ENCODE results near the gene DAZL. TPM values are rescaled to one million over a fixed set of nuclear protein-coding genes. Genes with fewer than 3 reads are reported as not detected.

Gene DAZL
- total and polyA plus RNA-seq, 8 donors: 0.18 to 0.62 (median 0.31) TPM; not detected in 5

GRCh38 chr3:16587047-16587680 is 18.1 kb downstream of the DAZL start:
- intact Hi-C loops (cut with DNase I; ENCODE audit: low total_unique reads): no loop called here
- no peak for DNase-seq

GRCh38 chr3:16584880-16585279 is 20.3 kb downstream of the DAZL start:
- no peak overlapping the region for H3K4me3 ChIP-seq
- no peaks in the 10 kb centered on the region for H3K9me3 ChIP-seq
- intact Hi-C loops (cut with DNase I; ENCODE audit: low total_unique reads): no loop called here
- no peaks in the 10 kb centered on the region for H3K27me3 ChIP-seq
- no peaks in the 10 kb centered on the region for H3K4me1 ChIP-seq
- H3K36me3 ChIP-seq: no peaks in the 10 kb centered on the region
- H3K27ac ChIP-seq: no peak overlapping the region
- WGBS, 5 donors: 62 to 88% (median 81%) methylated on average over 2 of the region's 2 CpGs
- no peak for TF ChIP-seq POLR2AphosphoS5 (IDR thresholded peaks at IDR 0.05)
- TF ChIP-seq POLR2A (IDR thresholded peaks at IDR 0.05): no peak
- TF ChIP-seq EP300 (IDR thresholded peaks at IDR 0.05): no peak
- no peak for TF ChIP-seq CTCF (IDR thresholded peaks at IDR 0.05)
- no peak for DNase-seq

More at GRCh38 chr3:16587047-16587680, 18.1 kb downstream of the DAZL start:
- 76 to 92% (median 81%) methylated on average over 3 of the region's 3 CpGs for WGBS, 5 donors
- TF ChIP-seq POLR2AphosphoS5 (IDR thresholded peaks at IDR 0.05) (no peak), CTCF (IDR thresholded peaks at IDR 0.05) (no peak), EP300 (IDR thresholded peaks at IDR 0.05) (no peak), POLR2A (IDR thresholded peaks at IDR 0.05) (no peak)
- no peak overlapping the region for H3K27ac ChIP-seq
- H3K9me3 ChIP-seq: no peaks in the 10 kb centered on the region
- no peaks in the 10 kb centered on the region for H3K4me1 ChIP-seq
- no peak overlapping the region for H3K4me3 ChIP-seq
- no peaks in the 10 kb centered on the region for H3K27me3 ChIP-seq
- no peaks in the 10 kb centered on the region for H3K36me3 ChIP-seq

- Histone ChIP-seq H3K9me3 (no peaks in the 10 kb centered on the region), H3K36me3 (no peaks in the 10 kb centered on the region), H3K27ac (no peak overlapping the region), H3K27me3 (no peaks in the 10 kb centered on the region), H3K4me1 (no peaks in the 10 kb centered on the region), H3K4me3 (no peak overlapping the region)
- TF ChIP-seq POLR2AphosphoS5 (IDR thresholded peaks at IDR 0.05) (no peak), EP300 (IDR thresholded peaks at IDR 0.05) (no peak), CTCF (IDR thresholded peaks at IDR 0.05) (no peak), POLR2A (IDR thresholded peaks at IDR 0.05) (no peak)
- intact Hi-C loops (cut with DNase I; ENCODE audit: low total_unique reads): no loop called here
- 74 to 92% (median 86%) methylated on average over 5 of the region's 5 CpGs for WGBS, 5 donors
- no peak for DNase-seq
Observed at GRCh38 chr3:16583551-16583950, 21.7 kb downstream of the DAZL start.

- intact Hi-C loops (cut with DNase I; ENCODE audit: low total_unique reads): no loop called here
- no peaks in the 10 kb centered on the region for H3K9me3 ChIP-seq
- no peak for DNase-seq
- H3K27me3 ChIP-seq: no peaks in the 10 kb centered on the region
- H3K36me3 ChIP-seq: no peaks in the 10 kb centered on the region
- H3K4me3 ChIP-seq: no peak overlapping the region
- no peaks in the 10 kb centered on the region for H3K4me1 ChIP-seq
- WGBS, 5 donors: 52 to 62% (median 54%) methylated on average over 4 of the region's 4 CpGs
- no peak overlapping the region for H3K27ac ChIP-seq
- TF ChIP-seq CTCF (IDR thresholded peaks at IDR 0.05): no peak
- TF ChIP-seq POLR2A (IDR thresholded peaks at IDR 0.05): no peak
- no peak for TF ChIP-seq EP300 (IDR thresholded peaks at IDR 0.05)
- no peak for TF ChIP-seq POLR2AphosphoS5 (IDR thresholded peaks at IDR 0.05)
Observed at GRCh38 chr3:16570113-16570512, 35.1 kb downstream of the DAZL start.

All from stomach (tissue), 9 donors.